ENCODE measurements around the gene ZNF497.
"Not testable (repeated sequence)": the region's sequence is repeated elsewhere in the genome, so short reads cannot be mapped to it uniquely, and the experiment has no call there.

Gene ZNF497

GRCh38 chr19:58345558-58345957, 17.0 kb downstream of the ZNF497 start:
- DNase-seq: no peak

- DNase-seq: no peak
Observed at GRCh38 chr19:58338825-58339558, 23.6 kb downstream of the ZNF497 start.

- no peak for DNase-seq
Observed at GRCh38 chr19:58338336-58338735, 24.2 kb downstream of the ZNF497 start.

GRCh38 chr19:58336820-58337219, 25.7 kb downstream of the ZNF497 start:
- no peak for DNase-seq

GRCh38 chr19:58336216-58336615, 26.3 kb downstream of the ZNF497 start:
- no peak for DNase-seq

- no peak for DNase-seq
Observed at GRCh38 chr19:58335630-58336029, 26.9 kb downstream of the ZNF497 start.

- DNase-seq: no peak
Observed at GRCh38 chr19:58334691-58335249, 27.8 kb downstream of the ZNF497 start.

GRCh38 chr19:58332697-58333096, 29.9 kb downstream of the ZNF497 start:
- DNase-seq: no peak

GRCh38 chr19:58330458-58330857, 32.1 kb downstream of the ZNF497 start:
- DNase-seq: no peak

- DNase-seq: peak; percentile 4
Observed at GRCh38 chr19:58328999-58329398, 33.6 kb downstream of the ZNF497 start.

- peak; percentile 80 for DNase-seq
Observed at GRCh38 chr19:58326914-58327726, 35.4 kb downstream of the ZNF497 start, which contains the start of gene ZSCAN22. Gene ZSCAN22 (plus strand): TSS chr19:58326994. CDS start chr19:58334803, 7,809 bp downstream.

GRCh38 chr19:58326501-58326913, 36.0 kb downstream of the ZNF497 start:
- no peak for DNase-seq

GRCh38 chr19:58325311-58326022, 37.1 kb downstream of the ZNF497 start:
- DNase-seq: no peak

- no peak for DNase-seq
Observed at GRCh38 chr19:58319241-58319640, 43.3 kb downstream of the ZNF497 start.

- no peak for DNase-seq
Observed at GRCh38 chr19:58318297-58318696, 44.3 kb downstream of the ZNF497 start.

GRCh38 chr19:58317476-58318072, 45.0 kb downstream of the ZNF497 start:
- no peak for DNase-seq

- DNase-seq: no peak
Observed at GRCh38 chr19:58315580-58315979, 47.0 kb downstream of the ZNF497 start.

GRCh38 chr19:58311345-58311865, 51.1 kb downstream of the ZNF497 start:
- no peak for DNase-seq

GRCh38 chr19:58310685-58311084, 51.9 kb downstream of the ZNF497 start:
- not testable (repeated sequence) for DNase-seq

- no peak for DNase-seq
Observed at GRCh38 chr19:58307736-58308135, 54.8 kb downstream of the ZNF497 start.

GRCh38 chr19:58305932-58306323, 56.6 kb downstream of the ZNF497 start:
- no peak for DNase-seq
